Right atrium auricular region (tissue), 2 donors: ENCODE data around the gene HEATR5B. TPM values are rescaled to one million over a fixed set of nuclear protein-coding genes. Genes with fewer than 3 reads are reported as not detected.

Experiments used
- DNase-seq: peaks from one replicate; pipeline ENCODE4 v3.0.0-alpha.2; 2019; ENCODE audit warnings: low spot score
- H3K27ac ChIP-seq, 2 donors: fragments of 200-600 bp; sonication (generic); 1 replicate in 1 of 2; 2 replicates in 1 of 2; pipeline ENCODE4 v1.5.1; 2016 to 2019
- H3K27me3 ChIP-seq, 2 donors: fragments of 200-600 bp; sonication (generic); one replicate each; pipeline versions ENCODE4 v1.5.1 to v1.6.0; 2017 to 2019
- H3K36me3 ChIP-seq: fragments of 200-600 bp; sonication (generic); one replicate; pipeline ENCODE4 v1.5.1; 2016
- H3K4me1 ChIP-seq, 2 donors: fragments of 200-600 bp; sonication (generic); one replicate each; pipeline versions ENCODE4 v1.5.1 to v1.6.0; 2017 to 2019
- H3K4me3 ChIP-seq, 2 donors: fragments of 200-600 bp; sonication (generic); 1 replicate in 1 of 2; 2 replicates in 1 of 2; pipeline ENCODE4 v1.5.1; 2017 to 2019; ENCODE audit warnings: mild to moderate bottlenecking in 1 of 2, moderate library complexity in 1 of 2
- H3K9me3 ChIP-seq, 2 donors: fragments of 200-600 bp; sonication (generic); one replicate each; pipeline ENCODE4 v1.5.1; 2019
- CTCF ChIP-seq, 2 donors: fragments of 200-600 bp; sonication (generic); IDR thresholded peaks; one replicate each; pipeline ENCODE4 v1.5.1; 2019; ENCODE audit warnings: antibody characterized with exemption in 2 of 2
- total RNA-seq, 2 donors: library from RNA; depleted of rRNA; stranded (reverse); fragments of >200 nt; gene quantifications; one replicate each; pipeline ENCODE4 v1.1.0, GENCODE V29; 2016

The HEATR5B gene
- total RNA-seq, 2 donors from 2014 or later: 16.4 to 17.6 TPM

- no peak overlapping the region for H3K4me3 ChIP-seq
- peaks cover 0 to 8% of the 10 kb centered on the region in 2 donors for H3K4me1 ChIP-seq
- peaks cover 17% of the 10 kb centered on the region for H3K36me3 ChIP-seq
- no peak for DNase-seq
- H3K27me3 ChIP-seq: no peaks in the 10 kb centered on the region
- no peaks in the 10 kb centered on the region for H3K9me3 ChIP-seq
- H3K27ac ChIP-seq: peak overlapping the region; percentile 11 to 47
- no peak for TF ChIP-seq CTCF (IDR thresholded peaks at IDR 0.05)
Measured at GRCh38 chr2:36976065-36976464, 108.1 kb downstream of the HEATR5B start.

- no peak for TF ChIP-seq CTCF (IDR thresholded peaks at IDR 0.05)
- Histone ChIP-seq H3K4me1 (peaks cover 0 to 8% of the 10 kb centered on the region in 2 donors), H3K9me3 (no peaks in the 10 kb centered on the region), H3K27me3 (no peaks in the 10 kb centered on the region), H3K4me3 (no peak overlapping the region), H3K36me3 (peaks cover 9% of the 10 kb centered on the region), H3K27ac (peak overlapping the region in 1 of 2 donors; percentile 47)
- no peak for DNase-seq
Measured at GRCh38 chr2:36975306-36975705, 108.9 kb downstream of the HEATR5B start.

- Histone ChIP-seq H3K4me1 (peaks cover 0 to 8% of the 10 kb centered on the region in 2 donors), H3K9me3 (no peaks in the 10 kb centered on the region), H3K4me3 (no peak overlapping the region), H3K36me3 (no peaks in the 10 kb centered on the region), H3K27ac (peak overlapping the region in 1 of 2 donors; percentile 2), H3K27me3 (no peaks in the 10 kb centered on the region)
- no peak for TF ChIP-seq CTCF (IDR thresholded peaks at IDR 0.05)
- no peak for DNase-seq
Measured at GRCh38 chr2:36973320-36973719, 110.9 kb downstream of the HEATR5B start.

GRCh38 chr2:36971990-36972389 is 112.2 kb downstream of the HEATR5B start:
- no peak for TF ChIP-seq CTCF (IDR thresholded peaks at IDR 0.05)
- no peaks in the 10 kb centered on the region for H3K9me3 ChIP-seq
- peaks cover 0 to 20% of the 10 kb centered on the region in 2 donors for H3K4me1 ChIP-seq
- no peak overlapping the region for H3K4me3 ChIP-seq
- no peak overlapping the region for H3K27ac ChIP-seq
- H3K36me3 ChIP-seq: no peaks in the 10 kb centered on the region
- DNase-seq: no peak
- H3K27me3 ChIP-seq: no peaks in the 10 kb centered on the region

- H3K9me3 ChIP-seq: no peaks in the 10 kb centered on the region
- peaks cover 0 to 34% of the 10 kb centered on the region in 2 donors for H3K4me1 ChIP-seq
- TF ChIP-seq CTCF (IDR thresholded peaks at IDR 0.05): no peak
- no peaks in the 10 kb centered on the region for H3K27me3 ChIP-seq
- peak overlapping the region; percentile 55 to 87 for H3K4me3 ChIP-seq
- peak overlapping the region; percentile 88 to 90 for H3K27ac ChIP-seq
- DNase-seq: no peak
- H3K36me3 ChIP-seq: no peaks in the 10 kb centered on the region
Measured at GRCh38 chr2:36967236-36967876, 116.8 kb downstream of the HEATR5B start.
